CD8-positive, alpha-beta memory T cell (primary cell): ENCODE results near the gene PRCD. TPM values are rescaled to one million over a fixed set of nuclear protein-coding genes. Genes with fewer than 3 reads are reported as not detected.

Source experiments
- CTCF ChIA-PET: fragments of 350-600 bp; sonication (Branson Sonifier 250); formaldehyde crosslinking; loops from one replicate; lab custom pipeline; 2021; ENCODE audit warnings: antibody characterized with exemption; lab: Charles Lee
- POLR2A ChIA-PET: fragments of 350-600 bp; sonication (Branson Sonifier 250); formaldehyde crosslinking; loops from one replicate; lab custom pipeline; 2021; ENCODE audit warnings: antibody characterized with exemption; lab: Charles Lee
- DNase-seq, 5 donors: peaks; one replicate each; pipeline versions ENCODE4 v3.0.0 to v3.0.0-alpha.2; 2020 to 2022; ENCODE audit warnings: mixed read lengths in 1 of 5
- H3K27ac ChIP-seq: one replicate; pipeline ENCODE4 v1.7.0; 2013; ENCODE audit warnings: low read depth, mild to moderate bottlenecking, low read length, moderate library complexity
- H3K27me3 ChIP-seq: 2 replicates; pipeline ENCODE4 v1.7.0; 2013; ENCODE audit warnings: low read length, mild to moderate bottlenecking; ENCODE audit not compliant: insufficient read depth, poor library complexity, severe bottlenecking
- H3K36me3 ChIP-seq: 2 replicates; pipeline ENCODE4 v1.7.0; 2013; ENCODE audit warnings: mild to moderate bottlenecking, low read length, moderate library complexity; ENCODE audit not compliant: insufficient read depth
- H3K4me1 ChIP-seq: 2 replicates; pipeline ENCODE4 v1.7.0; 2013; ENCODE audit warnings: mild to moderate bottlenecking, low read length, moderate library complexity; ENCODE audit not compliant: insufficient read depth
- H3K4me3 ChIP-seq: 2 replicates; pipeline ENCODE4 v1.7.0; 2013; ENCODE audit warnings: mild to moderate bottlenecking, low read length
- H3K9me3 ChIP-seq: 2 replicates; pipeline ENCODE4 v1.7.0; 2013; ENCODE audit warnings: mild to moderate bottlenecking, low read length
- H3K27ac Mint-ChIP-seq, 8 donors: one replicate each; pipeline ENCODE4 v1.8.0; 2020 to 2021; ENCODE audit warnings: mixed read lengths in 8 of 8, mild to moderate bottlenecking in 6 of 8, inconsistent platforms in 3 of 8, moderate library complexity in 3 of 8
- H3K27me3 Mint-ChIP-seq, 2 donors: one replicate each; pipeline ENCODE4 v1.8.0; 2020 to 2021; ENCODE audit warnings: mixed read lengths in 2 of 2, mild to moderate bottlenecking in 1 of 2, moderate library complexity in 1 of 2
- H3K36me3 Mint-ChIP-seq, 3 donors: one replicate each; pipeline ENCODE4 v1.8.0; 2020 to 2021; ENCODE audit warnings: mixed read lengths in 3 of 3, inconsistent platforms in 1 of 3, mild to moderate bottlenecking in 1 of 3
- H3K4me1 Mint-ChIP-seq, 3 donors: one replicate each; pipeline ENCODE4 v1.8.0; 2020 to 2021; ENCODE audit warnings: mixed read lengths in 3 of 3, inconsistent platforms in 1 of 3, mild to moderate bottlenecking in 1 of 3
- H3K4me3 Mint-ChIP-seq, 7 donors: one replicate each; pipeline ENCODE4 v1.8.0; 2020 to 2021; ENCODE audit warnings: mixed read lengths in 7 of 7, mild to moderate bottlenecking in 6 of 7, moderate library complexity in 4 of 7, inconsistent platforms in 2 of 7
- H3K9me3 Mint-ChIP-seq, 5 donors: one replicate each; pipeline ENCODE4 v1.8.0; 2020 to 2022; ENCODE audit warnings: mixed read lengths in 5 of 5, mild to moderate bottlenecking in 3 of 5, moderate library complexity in 2 of 5, inconsistent platforms in 1 of 5
- polyA plus RNA-seq: library from polyadenylated mRNA; unstranded; fragments of 300-500 nt; fragmentation: Illumina TruSeq; gene quantifications from one replicate; pipeline ENCODE4 v1.2.3, GENCODE V29; 2021
- total RNA-seq, 2 experiments: library from RNA; stranded (reverse); gene quantifications; one replicate each; pipeline ENCODE4 v1.2.3, GENCODE V29; 2021

The PRCD gene
- total and polyA plus RNA-seq, 3 experiments from 2014 or later: 0.38 to 1.2 (median 0.53) TPM

DNA sequence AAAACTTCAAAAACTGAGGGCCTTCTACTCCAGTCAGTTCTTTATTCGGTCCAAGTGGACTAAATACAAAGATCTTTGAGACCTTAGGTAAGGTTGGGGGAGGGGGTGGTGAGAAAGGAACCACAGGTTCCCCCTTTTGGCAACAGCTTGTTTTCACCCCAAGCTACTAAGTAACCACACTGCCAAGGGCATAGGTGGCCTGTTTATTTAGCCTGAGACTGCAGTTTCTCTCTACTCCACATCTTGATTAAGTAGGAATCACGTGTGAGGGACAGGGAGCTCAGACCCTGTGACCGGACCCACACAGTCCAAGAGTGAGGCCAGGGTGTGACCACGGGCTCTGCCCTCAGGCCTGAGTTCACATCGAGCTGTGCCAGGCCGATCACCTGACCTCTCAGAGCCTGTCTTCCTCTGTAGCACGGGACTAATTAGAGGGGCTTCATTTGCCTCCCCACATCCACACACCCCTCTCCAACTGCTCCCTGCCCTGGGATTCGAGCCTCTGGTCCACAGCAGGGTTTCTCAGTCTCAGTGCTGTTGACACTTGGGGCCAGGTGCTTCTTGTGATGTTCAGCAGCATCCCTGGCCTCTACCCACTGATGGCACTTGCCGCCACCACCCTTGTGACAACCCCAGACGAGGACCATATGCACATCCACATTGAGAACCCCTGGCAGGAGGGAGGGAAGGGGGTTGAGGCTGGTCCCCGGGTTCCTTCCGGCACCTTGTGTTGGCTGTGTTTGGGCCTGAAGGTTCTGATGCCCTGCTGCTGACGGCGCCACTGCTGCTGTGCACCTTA, 28.0 kb downstream of the PRCD start:
- POLR2A ChIA-PET: no interaction called here
- no peaks in the 10 kb centered on the region for H3K27me3 ChIP-seq
- no peaks in the 10 kb centered on the region for H3K9me3 ChIP-seq
- H3K36me3 ChIP-seq: peaks cover 18% of the 10 kb centered on the region
- DNase-seq: peak in 1 of 5 donors; percentile 21
- Mint-ChIP-seq H3K27ac (peak overlapping the region; percentile 63 to 93 (median 84)), H3K27me3 (no peaks in the 10 kb centered on the region), H3K36me3 (peaks cover 13 to 37% (median 16%) of the 10 kb centered on the region in 3 donors), H3K9me3 (no peaks in the 10 kb centered on the region), H3K4me1 (peaks cover 35 to 47% (median 41%) of the 10 kb centered on the region in 3 donors), H3K4me3 (peak overlapping the region in 5 of 7 donors; percentile 32 to 58 (median 52))
- H3K4me3 ChIP-seq: no peak overlapping the region
- peaks cover 12% of the 10 kb centered on the region for H3K4me1 ChIP-seq
- CTCF ChIA-PET: interaction anchor here (1.0 to 7.3 kb wide), 6 partner anchors 10 to 61 kb away, joined by 3 to 37 read pairs (median 8); partner anchors contain the start of gene ST6GALNAC2
- H3K27ac ChIP-seq: no peak overlapping the region

GRCh38 chr17:76568811-76569221, 29.0 kb downstream of the PRCD start:
- H3K9me3 ChIP-seq: no peaks in the 10 kb centered on the region
- H3K27ac ChIP-seq: no peak overlapping the region
- Mint-ChIP-seq H3K9me3 (no peaks in the 10 kb centered on the region), H3K36me3 (peaks cover 10 to 31% (median 14%) of the 10 kb centered on the region in 3 donors), H3K27me3 (no peaks in the 10 kb centered on the region), H3K4me3 (peak overlapping the region in 1 of 7 donors; percentile 56), H3K4me1 (peaks cover 30 to 40% (median 34%) of the 10 kb centered on the region in 3 donors), H3K27ac (peak overlapping the region in 3 of 8 donors; percentile 68 to 88 (median 87))
- POLR2A ChIA-PET: no interaction called here
- peaks cover 16% of the 10 kb centered on the region for H3K36me3 ChIP-seq
- no peaks in the 10 kb centered on the region for H3K27me3 ChIP-seq
- CTCF ChIA-PET: interaction anchor here (1.0 to 7.3 kb wide), 4 partner anchors 11 to 46 kb away, joined by 3 to 37 read pairs (median 12); partner anchors contain the start of gene ST6GALNAC2
- H3K4me1 ChIP-seq: peaks cover 10% of the 10 kb centered on the region
- no peak for DNase-seq
- no peak overlapping the region for H3K4me3 ChIP-seq

DNA sequence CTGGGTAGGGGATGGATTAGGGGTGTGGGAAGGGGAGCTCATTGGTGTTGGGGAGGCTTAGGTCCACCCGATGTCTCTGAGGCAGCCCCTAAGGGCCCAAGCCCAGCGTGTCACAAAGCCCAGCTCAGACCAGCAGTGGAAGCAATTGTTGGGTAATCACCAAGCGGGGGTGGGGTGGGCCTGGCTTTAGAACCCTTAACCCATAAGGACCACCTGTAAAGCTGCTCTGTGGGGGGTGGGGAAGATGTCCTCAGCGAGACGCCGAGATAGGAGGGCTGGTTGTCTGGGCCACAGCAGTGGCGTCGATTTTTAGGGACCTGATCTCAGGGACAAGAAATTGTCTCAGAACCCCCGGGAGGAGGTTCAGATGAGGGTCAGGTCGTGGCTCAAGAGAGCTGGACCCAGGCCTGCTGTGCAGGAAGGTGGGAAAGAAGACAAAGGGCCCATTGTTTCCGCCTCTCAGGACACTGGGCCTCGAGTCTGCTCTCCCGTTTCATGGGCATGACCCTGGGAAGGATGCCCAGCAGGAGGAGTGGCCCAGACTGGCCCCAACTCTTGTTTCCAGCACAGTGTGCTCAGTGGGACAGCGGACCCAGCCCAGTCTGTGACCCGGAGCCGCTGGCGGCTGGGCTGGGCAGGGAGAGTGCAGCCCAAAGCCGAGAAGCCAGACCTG, 29.9 kb downstream of the PRCD start:
- H3K4me1 ChIP-seq: peaks cover 10% of the 10 kb centered on the region
- H3K9me3 ChIP-seq: no peaks in the 10 kb centered on the region
- H3K4me3 ChIP-seq: no peak overlapping the region
- Mint-ChIP-seq H3K27ac (no peak overlapping the region), H3K4me1 (peaks cover 28 to 39% (median 34%) of the 10 kb centered on the region in 3 donors), H3K36me3 (peaks cover 10 to 26% (median 14%) of the 10 kb centered on the region in 3 donors), H3K27me3 (no peaks in the 10 kb centered on the region), H3K9me3 (no peaks in the 10 kb centered on the region), H3K4me3 (no peak overlapping the region)
- ChIA-PET CTCF (interaction anchor here (7.3 kb wide), 1 partner anchor 12 kb away, joined by 37 read pairs; no protein-coding TSS in a partner anchor), POLR2A (interaction anchor here (0.5 to 0.7 kb wide), 2 partner anchors 9 to 952 kb away, joined by 4 to 7 read pairs; no protein-coding TSS in a partner anchor)
- H3K27ac ChIP-seq: no peak overlapping the region
- no peaks in the 10 kb centered on the region for H3K27me3 ChIP-seq
- no peak for DNase-seq
- H3K36me3 ChIP-seq: peaks cover 13% of the 10 kb centered on the region

DNA sequence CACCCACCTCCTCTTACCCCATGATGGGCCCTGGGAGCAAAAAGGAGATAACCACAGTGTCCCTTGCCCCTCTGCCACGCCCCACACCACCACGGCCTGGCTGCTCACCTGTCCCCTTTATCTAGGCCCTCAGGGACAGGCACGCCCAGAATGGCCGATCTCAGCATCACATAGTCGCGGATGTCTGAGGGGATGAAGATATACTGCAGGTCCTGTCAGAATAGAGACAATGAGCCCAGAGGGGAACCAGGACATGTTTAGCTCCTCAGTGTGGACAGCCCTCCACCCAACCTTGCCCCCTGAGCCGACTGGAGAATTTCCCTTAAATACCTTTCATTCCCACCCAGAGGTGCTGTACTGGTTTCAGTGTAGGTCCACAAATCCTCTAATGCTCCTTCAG, 30.6 kb downstream of the PRCD start:
- H3K36me3 Mint-ChIP-seq: peaks cover 5 to 19% (median 11%) of the 10 kb centered on the region in 3 donors
- ChIA-PET CTCF (interaction anchor here (1.3 to 7.3 kb wide), 2 partner anchors 13 to 47 kb away, joined by 5 to 37 read pairs; no protein-coding TSS in a partner anchor), POLR2A (no interaction called here)
- no peaks in the 10 kb centered on the region for H3K27me3 Mint-ChIP-seq
- no peak for DNase-seq
- no peak overlapping the region for H3K27ac ChIP-seq
- no peaks in the 10 kb centered on the region for H3K27me3 ChIP-seq
- H3K4me1 Mint-ChIP-seq: peaks cover 26 to 31% (median 29%) of the 10 kb centered on the region in 3 donors
- H3K27ac Mint-ChIP-seq: no peak overlapping the region
- no peak overlapping the region for H3K4me3 ChIP-seq
- H3K4me3 Mint-ChIP-seq: no peak overlapping the region
- H3K9me3 Mint-ChIP-seq: no peaks in the 10 kb centered on the region
- H3K9me3 ChIP-seq: no peaks in the 10 kb centered on the region
- peaks cover 6% of the 10 kb centered on the region for H3K36me3 ChIP-seq
- H3K4me1 ChIP-seq: peaks cover 10% of the 10 kb centered on the region

DNA sequence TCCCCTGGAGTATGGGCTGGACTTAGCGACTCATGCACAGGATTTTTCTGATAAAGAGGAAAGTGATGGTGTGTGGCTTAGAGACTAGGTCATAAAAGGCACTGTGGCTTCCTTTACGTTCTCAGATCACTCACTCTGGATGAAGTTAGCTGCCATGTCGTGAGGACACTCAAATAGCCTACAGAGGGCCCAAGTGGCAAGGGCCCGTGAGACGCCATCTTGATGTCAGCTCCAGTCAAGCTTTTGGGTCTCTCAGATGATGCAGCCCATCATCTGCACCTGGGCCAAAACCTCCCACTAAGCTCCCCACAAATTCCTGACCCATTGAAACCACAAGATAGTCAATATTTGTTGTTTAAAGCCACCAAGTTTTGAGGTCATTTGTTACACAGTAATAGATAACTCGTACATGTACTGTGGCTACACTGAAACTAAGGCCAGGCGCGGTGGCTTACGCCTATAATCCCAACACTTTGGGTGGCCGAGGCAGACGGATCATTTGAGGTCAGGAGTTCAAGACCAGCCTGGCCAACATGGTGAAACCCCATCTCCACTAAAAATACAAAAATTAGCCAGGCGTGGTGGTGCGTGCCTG, 31.1 kb downstream of the PRCD start:
- DNase-seq: no peak
- Mint-ChIP-seq H3K9me3 (no peaks in the 10 kb centered on the region), H3K27ac (no peak overlapping the region), H3K36me3 (peaks cover 0 to 14% (median 6%) of the 10 kb centered on the region in 3 donors), H3K4me1 (peaks cover 22 to 26% (median 24%) of the 10 kb centered on the region in 3 donors), H3K4me3 (peak overlapping the region in 1 of 7 donors; percentile 73), H3K27me3 (no peaks in the 10 kb centered on the region)
- peaks cover under 1% of the 10 kb centered on the region for H3K36me3 ChIP-seq
- CTCF ChIA-PET: interaction anchor here (1.3 to 7.3 kb wide), 3 partner anchors 13 to 111 kb away, joined by 3 to 37 read pairs (median 5); no protein-coding TSS in a partner anchor
- no peak overlapping the region for H3K27ac ChIP-seq
- H3K4me3 ChIP-seq: no peak overlapping the region
- H3K9me3 ChIP-seq: no peaks in the 10 kb centered on the region
- POLR2A ChIA-PET: interaction anchor here (0.6 kb wide), 1 partner anchor 10 kb away, joined by 3 read pairs; no protein-coding TSS in a partner anchor
- H3K4me1 ChIP-seq: peaks cover 10% of the 10 kb centered on the region
- H3K27me3 ChIP-seq: no peaks in the 10 kb centered on the region

- Histone ChIP-seq H3K9me3 (no peaks in the 10 kb centered on the region), H3K4me1 (peaks cover 10% of the 10 kb centered on the region), H3K27me3 (no peaks in the 10 kb centered on the region), H3K36me3 (no peaks in the 10 kb centered on the region), H3K4me3 (no peak overlapping the region), H3K27ac (no peak overlapping the region)
- ChIA-PET POLR2A (interaction anchor here (1.0 kb wide), 1 partner anchor 12 kb away, joined by 4 read pairs; no protein-coding TSS in a partner anchor), CTCF (interaction anchor here (1.7 to 7.3 kb wide), 2 partner anchors 15 to 109 kb away, joined by 3 to 37 read pairs; no protein-coding TSS in a partner anchor)
- Mint-ChIP-seq H3K4me3 (no peak overlapping the region), H3K36me3 (peaks cover 0 to 3% (median 0%) of the 10 kb centered on the region in 3 donors), H3K27ac (peak overlapping the region in 1 of 8 donors; percentile 75), H3K9me3 (no peaks in the 10 kb centered on the region), H3K4me1 (peaks cover 13 to 14% (median 13%) of the 10 kb centered on the region in 3 donors), H3K27me3 (no peaks in the 10 kb centered on the region)
- no peak for DNase-seq
Observed at GRCh38 chr17:76572201-76572910, 32.5 kb downstream of the PRCD start.

DNA sequence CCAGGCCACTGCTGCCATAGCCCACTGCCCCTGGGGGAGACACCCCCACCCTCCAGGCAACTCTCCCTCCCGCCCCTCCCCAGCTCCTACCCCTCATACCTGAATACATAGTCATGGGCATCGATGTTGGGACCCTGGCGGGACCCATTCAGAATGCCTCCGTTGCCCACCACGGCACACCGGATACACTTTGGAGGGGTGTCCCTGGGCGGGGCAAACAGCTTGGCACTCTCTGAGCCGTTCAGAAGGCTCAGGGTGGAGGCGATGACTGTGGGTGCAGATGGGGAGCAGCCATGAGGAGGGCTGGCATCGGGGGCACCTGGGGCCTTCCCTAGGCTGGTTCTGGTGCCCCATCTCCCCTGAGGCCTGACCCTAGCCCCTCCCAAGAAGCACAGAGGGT, 33.3 kb downstream of the PRCD start:
- Mint-ChIP-seq H3K9me3 (no peaks in the 10 kb centered on the region), H3K4me1 (peaks cover 5 to 7% (median 5%) of the 10 kb centered on the region in 3 donors), H3K27me3 (no peaks in the 10 kb centered on the region), H3K4me3 (no peak overlapping the region), H3K27ac (peak overlapping the region in 1 of 8 donors; percentile 79), H3K36me3 (no peaks in the 10 kb centered on the region)
- H3K9me3 ChIP-seq: no peaks in the 10 kb centered on the region
- no peaks in the 10 kb centered on the region for H3K36me3 ChIP-seq
- H3K4me3 ChIP-seq: no peak overlapping the region
- no peak for DNase-seq
- no peaks in the 10 kb centered on the region for H3K27me3 ChIP-seq
- POLR2A ChIA-PET: interaction anchor here (1.0 kb wide), 1 partner anchor 12 kb away, joined by 4 read pairs; no protein-coding TSS in a partner anchor
- CTCF ChIA-PET: interaction anchor here (3.0 to 7.3 kb wide), 2 partner anchors 15 kb away, joined by 7 to 37 read pairs; no protein-coding TSS in a partner anchor
- H3K4me1 ChIP-seq: peaks cover 2% of the 10 kb centered on the region
- H3K27ac ChIP-seq: no peak overlapping the region
